ENCODE measurements around the gene APBB2. TPM values are rescaled to one million over a fixed set of nuclear protein-coding genes. Genes with fewer than 3 reads are reported as not detected.

Gene APBB2
- total RNA-seq, 1 donor from 2014 or later: 63.2 TPM

DNA sequence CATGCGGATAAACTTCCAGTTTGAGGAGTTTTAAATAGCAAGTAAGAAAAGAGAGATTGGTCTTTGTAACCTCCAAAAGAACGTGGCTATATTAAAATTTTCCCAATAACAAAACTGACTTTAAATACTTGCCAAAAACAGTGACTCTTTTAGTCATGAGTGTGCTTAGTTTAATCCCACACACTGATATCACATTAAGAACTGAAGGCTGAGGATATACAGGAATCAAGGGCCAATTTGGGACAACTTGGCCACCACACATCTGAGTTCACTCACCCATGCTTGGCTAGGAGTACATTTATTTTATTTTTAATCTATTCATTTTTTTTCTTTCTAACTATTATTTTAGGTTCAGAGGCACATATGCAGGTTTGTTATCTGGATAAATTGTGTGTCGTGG is 110.2 kb downstream of the APBB2 start:
- H3K27ac Mint-ChIP-seq: no peak overlapping the region
- H3K27me3 Mint-ChIP-seq (ENCODE audit: low read depth): no peaks in the 10 kb centered on the region
- peaks cover 4% of the 10 kb centered on the region for H3K9me3 Mint-ChIP-seq
- H3K4me1 Mint-ChIP-seq: peaks cover 11% of the 10 kb centered on the region
- no peak for DNase-seq (ENCODE audit: low spot score in 2 of 2, unreplicated experiment in 2 of 2)
- no peaks in the 10 kb centered on the region for H3K36me3 Mint-ChIP-seq
- TF ChIP-seq, protein P1, sequence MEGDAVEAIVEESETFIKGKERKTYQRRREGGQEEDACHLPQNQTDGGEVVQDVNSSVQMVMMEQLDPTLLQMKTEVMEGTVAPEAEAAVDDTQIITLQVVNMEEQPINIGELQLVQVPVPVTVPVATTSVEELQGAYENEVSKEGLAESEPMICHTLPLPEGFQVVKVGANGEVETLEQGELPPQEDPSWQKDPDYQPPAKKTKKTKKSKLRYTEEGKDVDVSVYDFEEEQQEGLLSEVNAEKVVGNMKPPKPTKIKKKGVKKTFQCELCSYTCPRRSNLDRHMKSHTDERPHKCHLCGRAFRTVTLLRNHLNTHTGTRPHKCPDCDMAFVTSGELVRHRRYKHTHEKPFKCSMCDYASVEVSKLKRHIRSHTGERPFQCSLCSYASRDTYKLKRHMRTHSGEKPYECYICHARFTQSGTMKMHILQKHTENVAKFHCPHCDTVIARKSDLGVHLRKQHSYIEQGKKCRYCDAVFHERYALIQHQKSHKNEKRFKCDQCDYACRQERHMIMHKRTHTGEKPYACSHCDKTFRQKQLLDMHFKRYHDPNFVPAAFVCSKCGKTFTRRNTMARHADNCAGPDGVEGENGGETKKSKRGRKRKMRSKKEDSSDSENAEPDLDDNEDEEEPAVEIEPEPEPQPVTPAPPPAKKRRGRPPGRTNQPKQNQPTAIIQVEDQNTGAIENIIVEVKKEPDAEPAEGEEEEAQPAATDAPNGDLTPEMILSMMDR (IDR thresholded peaks at IDR 0.05; ENCODE audit: unreplicated experiment): no peak
- H3K4me3 Mint-ChIP-seq: no peak overlapping the region

DNA sequence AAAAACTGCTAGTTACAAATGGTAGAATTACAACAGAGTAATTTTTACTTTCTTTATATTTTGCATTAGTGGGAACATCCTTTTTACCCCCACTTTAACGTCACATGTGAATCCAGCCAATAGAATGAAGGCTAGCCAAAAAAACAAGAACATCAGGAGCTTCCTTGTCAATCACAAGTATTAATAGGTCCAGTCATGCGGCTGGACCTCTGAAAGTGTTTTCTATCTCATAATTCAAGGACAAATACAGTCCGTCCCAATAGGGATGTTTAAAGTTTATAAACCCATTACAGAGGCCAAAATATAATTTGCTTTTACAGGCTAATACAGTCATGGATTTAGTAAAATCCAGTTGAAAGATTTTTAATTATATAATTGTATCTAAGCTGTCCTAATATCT is 110.7 kb downstream of the APBB2 start:
- Mint-ChIP-seq H3K27ac (no peak overlapping the region), H3K27me3 (ENCODE audit: low read depth) (no peaks in the 10 kb centered on the region), H3K4me1 (peaks cover 12% of the 10 kb centered on the region), H3K9me3 (peaks cover 4% of the 10 kb centered on the region), H3K4me3 (no peak overlapping the region), H3K36me3 (no peaks in the 10 kb centered on the region)
- TF ChIP-seq, protein P1 (IDR thresholded peaks at IDR 0.05; ENCODE audit: unreplicated experiment): no peak
- DNase-seq (ENCODE audit: low spot score in 2 of 2, unreplicated experiment in 2 of 2): no peak

- H3K4me1 Mint-ChIP-seq: peaks cover 23% of the 10 kb centered on the region
- H3K36me3 Mint-ChIP-seq: no peaks in the 10 kb centered on the region
- H3K9me3 Mint-ChIP-seq: peaks cover 4% of the 10 kb centered on the region
- no peak overlapping the region for H3K27ac Mint-ChIP-seq
- no peak overlapping the region for H3K4me3 Mint-ChIP-seq
- H3K27me3 Mint-ChIP-seq (ENCODE audit: low read depth): no peaks in the 10 kb centered on the region
- DNase-seq (ENCODE audit: low spot score in 2 of 2, unreplicated experiment in 2 of 2): no peak
- TF ChIP-seq, protein P1 (IDR thresholded peaks at IDR 0.05; ENCODE audit: unreplicated experiment): no peak
Measured at GRCh38 chr4:41102414-41103092, 111.8 kb downstream of the APBB2 start.

GRCh38 chr4:41098093-41099048 is 116.0 kb downstream of the APBB2 start:
- no peaks in the 10 kb centered on the region for H3K27me3 Mint-ChIP-seq (ENCODE audit: low read depth)
- TF ChIP-seq, protein P1 (IDR thresholded peaks at IDR 0.05; ENCODE audit: unreplicated experiment): no peak
- DNase-seq (ENCODE audit: low spot score in 2 of 2, unreplicated experiment in 2 of 2): no peak
- no peaks in the 10 kb centered on the region for H3K36me3 Mint-ChIP-seq
- H3K4me1 Mint-ChIP-seq: peaks cover 29% of the 10 kb centered on the region
- H3K27ac Mint-ChIP-seq: peak overlapping the region; percentile 52
- H3K9me3 Mint-ChIP-seq: no peaks in the 10 kb centered on the region
- no peak overlapping the region for H3K4me3 Mint-ChIP-seq

GRCh38 chr4:41095973-41096372 is 118.4 kb downstream of the APBB2 start:
- Mint-ChIP-seq H3K9me3 (no peaks in the 10 kb centered on the region), H3K4me3 (no peak overlapping the region), H3K27ac (peak overlapping the region; percentile 12), H3K4me1 (peaks cover 38% of the 10 kb centered on the region), H3K36me3 (no peaks in the 10 kb centered on the region), H3K27me3 (ENCODE audit: low read depth) (no peaks in the 10 kb centered on the region)
- TF ChIP-seq, protein P1 (IDR thresholded peaks at IDR 0.05; ENCODE audit: unreplicated experiment): no peak
- DNase-seq (ENCODE audit: low spot score in 2 of 2, unreplicated experiment in 2 of 2): no peak
